Raji (cell line): ENCODE measurements around the gene RUFY4.

Source experiments
- POLR2A ChIP-seq: IDR thresholded peaks from 2 replicates; pipeline ENCODE4 v1.6.1; 2011; ENCODE audit warnings: low read depth, low read length, control low read depth; ENCODE audit not compliant: insufficient read depth

The RUFY4 gene

DNA sequence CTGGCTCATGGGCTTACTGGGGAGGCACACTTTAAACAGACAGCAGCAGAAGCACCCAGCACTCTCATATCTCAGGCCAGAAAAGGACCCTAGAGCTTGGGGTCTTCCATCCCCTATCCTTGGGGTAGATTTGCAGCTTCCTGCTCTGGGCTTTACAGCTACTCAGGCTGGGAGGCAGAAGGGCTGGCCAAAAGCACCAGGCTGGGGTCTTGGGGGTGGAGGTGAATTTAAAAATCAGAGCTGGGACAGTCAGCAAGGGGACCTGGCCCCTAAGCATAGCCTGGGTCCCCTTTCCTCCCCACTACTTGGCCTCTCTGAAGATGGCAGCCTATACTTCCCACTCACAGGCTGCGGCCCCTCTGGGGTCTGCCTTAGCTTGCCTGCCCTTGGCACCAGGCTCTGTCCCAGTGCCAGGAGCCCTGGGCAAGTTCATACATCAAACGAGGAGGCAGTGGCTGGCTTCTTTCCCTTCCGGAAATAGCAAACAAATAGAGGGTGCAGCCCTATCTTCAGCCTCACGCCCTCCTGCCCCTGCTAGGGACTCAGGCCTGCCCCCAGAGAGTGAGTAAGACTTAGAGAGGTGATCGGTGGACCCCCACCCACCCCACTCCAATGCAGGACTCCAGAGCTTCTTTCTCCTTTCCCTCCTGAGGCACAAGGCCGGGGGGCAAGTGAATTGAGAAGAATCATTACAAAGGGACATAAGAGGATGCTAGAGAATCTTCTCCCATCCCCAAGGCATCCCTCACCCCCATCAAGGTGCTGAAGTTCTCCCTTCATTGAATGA lies 40.3 kb upstream of the RUFY4 start:
- no peak for TF ChIP-seq POLR2A

DNA sequence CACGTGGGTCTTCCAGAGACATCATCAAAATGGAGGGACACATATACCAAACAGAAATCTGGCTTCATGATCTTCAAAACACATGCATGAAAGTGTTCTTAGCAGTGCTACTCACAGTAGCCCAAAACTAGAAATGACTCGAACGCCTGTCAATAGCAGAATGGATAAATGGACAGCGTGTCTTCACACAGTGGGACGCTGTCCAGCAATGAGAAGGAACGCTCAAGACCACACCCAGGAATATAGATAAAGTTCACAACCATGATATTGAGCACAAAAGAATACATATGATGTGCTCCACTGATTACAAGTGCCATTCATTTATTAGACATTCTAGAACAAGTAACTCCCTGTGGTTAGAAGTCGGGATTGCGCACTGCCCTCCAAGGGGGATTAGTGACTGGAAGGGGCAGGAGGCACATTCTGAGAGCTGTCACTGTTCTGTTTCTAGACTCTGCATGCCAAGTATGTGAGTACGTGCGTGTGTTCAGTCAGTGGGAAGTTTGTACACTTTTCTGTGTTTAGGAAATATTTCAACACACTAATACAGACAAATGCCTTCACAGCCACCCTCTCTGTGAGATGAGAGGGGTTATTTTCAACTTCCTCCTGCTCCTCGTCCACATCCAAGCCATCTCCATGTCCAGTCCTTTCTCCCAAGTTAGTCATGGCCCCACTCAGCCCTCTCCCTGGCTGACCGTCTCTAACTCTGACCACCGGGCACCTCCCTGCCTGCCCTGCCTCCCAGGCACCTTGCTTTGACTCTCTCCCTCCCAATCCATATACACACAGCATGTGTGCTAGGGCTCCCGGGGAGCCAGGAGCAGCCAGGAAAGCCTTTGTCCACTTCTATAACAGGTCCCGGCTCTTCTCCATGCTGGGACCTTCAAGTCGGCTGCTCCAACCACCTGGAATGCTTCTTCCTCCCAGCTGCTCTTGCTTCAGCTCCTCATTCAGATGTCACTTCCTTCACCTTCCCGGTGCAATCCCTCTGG lies 39.4 kb upstream of the RUFY4 start:
- TF ChIP-seq POLR2A, result no peak

DNA sequence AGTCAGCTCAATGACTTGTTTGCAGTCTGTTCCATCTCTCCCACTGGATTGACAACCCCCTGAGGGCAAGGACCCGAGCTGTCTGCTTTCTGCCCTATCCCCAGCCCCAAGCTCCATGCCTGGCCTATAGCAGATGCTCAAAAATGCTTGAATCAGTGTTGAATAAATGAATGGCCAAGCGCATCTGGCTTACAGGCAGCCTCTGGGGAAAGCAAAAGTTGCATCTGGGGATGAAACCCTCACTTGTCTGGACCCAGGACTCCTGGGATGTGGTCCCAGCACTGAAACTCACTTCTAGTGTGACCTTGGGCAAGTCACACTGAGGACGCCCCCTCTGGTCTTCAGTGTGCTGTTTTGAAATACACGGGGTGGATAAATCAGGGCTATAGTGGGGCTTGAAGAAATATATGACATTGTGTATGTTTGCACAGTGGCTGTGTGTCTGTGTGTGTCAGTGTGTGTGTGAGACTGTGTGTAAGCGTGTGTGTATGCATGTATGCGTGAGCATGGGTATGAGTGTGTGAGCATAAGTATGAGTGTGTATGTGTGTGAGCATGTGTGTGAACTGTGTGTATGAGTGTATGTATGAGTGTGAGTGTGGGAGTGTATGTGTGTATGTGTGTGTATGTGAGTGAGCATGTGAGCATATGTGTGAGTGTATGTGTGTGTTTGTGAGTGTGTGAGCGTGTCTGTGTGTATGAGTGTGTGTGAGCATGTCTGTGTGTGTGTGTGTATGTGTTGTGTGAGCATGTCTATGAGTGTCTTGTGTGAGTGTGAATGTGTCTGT lies 38.5 kb upstream of the RUFY4 start:
- TF ChIP-seq POLR2A, result no peak

- no peak for TF ChIP-seq POLR2A
Observed at GRCh38 chr2:218031261-218031660, 37.8 kb upstream of the RUFY4 start.

DNA sequence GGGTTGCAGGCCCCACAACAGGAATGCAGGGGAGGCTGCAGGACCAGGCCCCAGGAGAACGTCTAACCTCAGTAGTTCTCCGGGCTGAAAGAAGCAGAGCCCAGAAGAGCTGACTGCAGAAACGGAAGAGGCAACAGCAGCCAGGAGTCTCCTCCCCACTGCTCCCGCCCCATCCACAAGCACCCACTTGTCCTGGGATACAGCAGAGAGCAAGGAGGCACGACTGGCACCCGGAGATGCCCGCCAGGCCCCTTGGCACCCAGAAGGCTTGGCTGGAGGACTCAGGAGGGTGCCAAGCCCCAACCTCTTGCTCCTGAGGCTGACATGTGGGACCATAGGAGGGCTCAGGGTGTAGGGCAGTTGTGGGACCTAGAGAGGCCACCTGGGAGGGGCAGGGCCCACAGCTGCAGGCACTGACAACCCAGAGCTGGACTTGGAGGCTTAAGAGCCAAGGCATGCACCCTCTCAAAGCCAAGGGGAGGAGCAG lies 37.2 kb upstream of the RUFY4 start:
- TF ChIP-seq POLR2A, result no peak

DNA sequence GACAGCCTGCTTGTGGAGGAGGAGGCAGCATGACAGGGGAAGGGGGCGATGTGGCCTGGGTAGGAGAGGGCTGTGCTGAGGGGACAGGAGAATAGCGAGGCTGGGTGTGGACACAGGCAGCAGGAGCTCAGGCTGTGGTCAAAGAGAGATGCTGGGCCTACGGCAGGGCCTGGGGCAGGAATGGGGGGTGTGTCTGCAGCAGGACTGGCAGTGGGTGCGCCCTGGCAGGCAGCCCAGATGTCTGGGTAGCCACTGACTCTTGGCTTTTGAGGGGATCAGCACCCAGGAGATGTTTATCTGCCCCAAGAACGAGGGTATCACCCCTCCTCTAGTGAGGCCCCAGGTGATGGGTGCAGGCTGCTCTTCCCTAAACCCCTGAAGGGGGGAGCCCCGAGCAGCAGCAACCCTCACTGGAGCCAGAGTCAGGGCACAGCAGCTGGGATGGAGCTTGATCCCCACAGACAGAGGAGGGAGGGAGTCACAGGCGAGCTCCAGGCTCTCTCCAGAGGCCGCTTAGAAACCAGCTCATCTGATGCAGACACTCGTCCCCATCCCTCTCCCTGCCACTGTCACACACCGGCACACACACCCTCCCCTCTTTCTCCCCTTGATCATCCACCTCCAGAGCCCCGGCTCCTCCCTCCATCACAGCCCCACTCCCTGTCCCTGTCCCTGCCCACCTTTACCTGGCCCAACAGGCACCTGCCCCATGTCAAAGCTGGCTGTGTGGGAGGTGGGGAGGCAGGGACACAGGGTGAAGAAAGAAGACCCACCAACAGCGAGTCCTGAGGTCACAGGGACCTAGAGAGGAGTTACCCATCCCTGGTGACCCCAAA lies 36.5 kb upstream of the RUFY4 start:
- no peak for TF ChIP-seq POLR2A

GRCh38 chr2:218033208-218033589 lies 35.9 kb upstream of the RUFY4 start:
- no peak for TF ChIP-seq POLR2A

DNA sequence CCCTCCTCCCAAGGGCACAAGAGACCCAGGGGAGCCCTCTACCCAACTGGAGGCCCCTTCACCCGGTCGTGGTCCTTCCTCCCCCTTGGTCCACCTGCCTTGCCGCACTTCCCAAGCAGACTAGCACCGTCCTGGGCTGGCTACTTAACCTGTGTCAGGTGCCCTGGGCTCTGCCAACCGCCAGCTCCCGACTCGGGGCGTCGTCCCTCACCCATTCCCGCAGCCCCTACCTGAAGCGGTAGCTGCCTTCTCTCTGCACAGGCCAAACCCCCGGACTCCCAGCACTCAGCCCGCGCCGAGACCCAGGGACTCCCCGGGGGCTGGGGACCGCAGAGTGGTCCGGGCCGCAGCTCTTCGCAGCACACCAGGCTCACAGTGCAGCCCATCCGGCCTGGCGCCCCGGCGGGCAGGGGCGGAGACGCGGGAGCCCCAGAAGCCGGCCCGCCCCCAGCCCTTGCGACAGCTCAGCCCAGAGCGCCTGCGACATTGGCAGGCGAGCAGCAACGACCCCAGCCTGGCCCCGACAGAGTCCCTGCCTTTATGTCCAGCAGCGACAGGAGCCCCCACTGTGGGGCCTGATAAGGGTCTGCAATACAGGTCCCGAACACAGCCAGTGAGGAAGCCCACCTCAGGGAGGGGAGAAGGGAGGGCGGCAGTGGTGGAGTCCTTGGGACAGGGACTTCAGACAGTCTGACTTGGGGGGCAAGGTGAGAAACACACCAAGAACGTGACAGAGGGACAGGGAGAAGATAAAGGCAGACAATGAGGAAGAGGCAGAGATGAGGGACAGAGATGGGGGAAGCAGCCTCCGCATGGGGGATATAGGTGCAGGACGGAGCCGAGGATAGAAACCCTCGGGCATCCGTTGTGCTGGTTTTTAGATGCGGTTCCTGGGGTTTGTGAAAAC lies 35.2 kb upstream of the RUFY4 start:
- no peak for TF ChIP-seq POLR2A

DNA sequence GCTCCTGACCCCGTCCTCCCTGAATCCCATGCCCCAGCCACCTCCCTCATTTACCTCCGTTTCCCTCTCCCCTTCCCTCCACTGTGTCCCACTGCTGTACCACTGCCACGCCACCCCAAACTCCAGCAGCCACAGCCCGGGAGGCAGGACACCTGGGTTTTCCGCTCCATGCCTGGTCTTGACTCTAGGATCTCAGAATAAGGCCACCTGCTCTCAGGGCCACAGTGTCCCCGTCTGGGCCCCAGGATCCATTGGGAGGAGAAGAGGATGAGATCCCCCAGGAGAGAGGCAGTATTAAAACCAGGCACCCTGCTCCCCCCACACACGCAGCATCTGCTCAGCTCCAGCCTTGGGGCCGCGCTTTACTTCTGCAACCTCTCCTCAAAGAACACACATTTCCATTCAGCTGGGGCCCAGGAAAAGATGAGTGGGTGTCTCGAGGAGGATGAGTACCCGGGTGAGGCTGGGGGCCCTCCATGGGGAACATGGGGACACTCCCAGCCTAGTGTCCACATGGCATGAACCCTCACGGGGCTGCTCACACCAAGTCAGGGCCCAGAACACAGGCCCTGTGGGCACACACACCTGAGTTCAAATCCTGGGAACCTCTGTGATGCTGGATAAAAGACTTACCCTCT lies 33.5 kb upstream of the RUFY4 start:
- no peak for TF ChIP-seq POLR2A

DNA sequence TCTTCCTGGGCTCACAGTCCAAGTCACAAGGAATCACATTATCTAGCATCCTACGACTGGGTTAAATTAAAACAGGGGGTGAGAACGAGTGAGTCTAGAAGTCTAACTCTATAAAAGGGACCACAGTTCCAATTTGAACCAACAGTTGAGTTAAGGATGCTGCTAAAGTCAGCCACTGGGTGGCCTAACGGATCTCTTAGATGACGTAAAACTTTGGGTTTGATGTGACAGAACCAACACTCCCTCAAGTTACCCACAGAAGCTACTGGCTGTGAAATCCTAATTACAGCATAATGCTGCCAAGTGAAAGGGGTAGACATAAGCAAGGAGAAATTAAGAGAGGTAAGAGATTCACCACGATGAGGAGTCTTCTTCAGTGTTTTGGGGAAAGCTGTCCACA lies 32.7 kb upstream of the RUFY4 start:
- no peak for TF ChIP-seq POLR2A

DNA sequence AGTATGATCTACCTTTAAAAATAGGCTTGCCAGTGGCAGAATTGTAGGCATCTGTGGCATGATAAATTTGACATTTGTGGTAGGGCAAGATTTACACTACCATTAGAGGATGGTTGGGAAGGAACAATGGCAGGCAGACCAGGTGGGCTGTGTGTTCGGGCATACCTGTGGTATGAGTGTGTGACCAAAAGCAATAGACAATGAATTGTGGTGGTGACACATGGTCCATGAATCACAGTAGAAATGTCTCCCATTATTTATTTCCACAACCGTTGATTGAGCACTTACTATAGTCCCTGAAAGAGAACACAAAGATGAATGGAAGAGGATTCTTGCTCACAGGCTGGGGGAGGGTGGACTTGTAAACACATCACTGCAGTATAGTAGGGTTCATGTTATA lies 29.9 kb upstream of the RUFY4 start:
- no peak for TF ChIP-seq POLR2A

DNA sequence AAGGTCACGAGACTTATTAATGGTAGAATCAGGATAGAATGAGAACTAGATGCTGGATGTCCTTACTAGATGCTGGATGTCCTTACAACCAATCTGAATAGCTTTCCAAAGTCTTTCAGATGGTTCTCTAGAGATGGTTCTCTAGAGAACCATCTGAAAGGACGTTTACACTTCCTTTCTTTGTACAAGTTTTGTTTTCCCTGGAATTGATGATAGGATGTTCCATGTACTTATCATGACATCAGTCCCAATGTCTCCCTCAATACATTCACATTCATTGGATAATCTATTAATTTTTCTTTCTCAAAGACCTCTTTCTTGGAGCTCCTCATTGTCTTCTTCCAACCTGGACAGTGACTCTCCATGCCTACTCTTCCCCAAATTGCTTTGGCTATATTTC lies 28.2 kb upstream of the RUFY4 start:
- no peak for TF ChIP-seq POLR2A
